GM12872 (cell line): ENCODE results near the gene PM20D1.

Experiments used
- TF ChIP-seq, protein P1 (sequence below): IDR thresholded peaks from 3 replicates; pipeline ENCODE4 v1.5.1; 2011; ENCODE audit warnings: low read depth, mild to moderate bottlenecking, low read length, moderate library complexity; ENCODE audit not compliant: insufficient read depth

PM20D1 gene, protein sequence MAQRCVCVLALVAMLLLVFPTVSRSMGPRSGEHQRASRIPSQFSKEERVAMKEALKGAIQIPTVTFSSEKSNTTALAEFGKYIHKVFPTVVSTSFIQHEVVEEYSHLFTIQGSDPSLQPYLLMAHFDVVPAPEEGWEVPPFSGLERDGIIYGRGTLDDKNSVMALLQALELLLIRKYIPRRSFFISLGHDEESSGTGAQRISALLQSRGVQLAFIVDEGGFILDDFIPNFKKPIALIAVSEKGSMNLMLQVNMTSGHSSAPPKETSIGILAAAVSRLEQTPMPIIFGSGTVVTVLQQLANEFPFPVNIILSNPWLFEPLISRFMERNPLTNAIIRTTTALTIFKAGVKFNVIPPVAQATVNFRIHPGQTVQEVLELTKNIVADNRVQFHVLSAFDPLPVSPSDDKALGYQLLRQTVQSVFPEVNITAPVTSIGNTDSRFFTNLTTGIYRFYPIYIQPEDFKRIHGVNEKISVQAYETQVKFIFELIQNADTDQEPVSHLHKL

DNA sequence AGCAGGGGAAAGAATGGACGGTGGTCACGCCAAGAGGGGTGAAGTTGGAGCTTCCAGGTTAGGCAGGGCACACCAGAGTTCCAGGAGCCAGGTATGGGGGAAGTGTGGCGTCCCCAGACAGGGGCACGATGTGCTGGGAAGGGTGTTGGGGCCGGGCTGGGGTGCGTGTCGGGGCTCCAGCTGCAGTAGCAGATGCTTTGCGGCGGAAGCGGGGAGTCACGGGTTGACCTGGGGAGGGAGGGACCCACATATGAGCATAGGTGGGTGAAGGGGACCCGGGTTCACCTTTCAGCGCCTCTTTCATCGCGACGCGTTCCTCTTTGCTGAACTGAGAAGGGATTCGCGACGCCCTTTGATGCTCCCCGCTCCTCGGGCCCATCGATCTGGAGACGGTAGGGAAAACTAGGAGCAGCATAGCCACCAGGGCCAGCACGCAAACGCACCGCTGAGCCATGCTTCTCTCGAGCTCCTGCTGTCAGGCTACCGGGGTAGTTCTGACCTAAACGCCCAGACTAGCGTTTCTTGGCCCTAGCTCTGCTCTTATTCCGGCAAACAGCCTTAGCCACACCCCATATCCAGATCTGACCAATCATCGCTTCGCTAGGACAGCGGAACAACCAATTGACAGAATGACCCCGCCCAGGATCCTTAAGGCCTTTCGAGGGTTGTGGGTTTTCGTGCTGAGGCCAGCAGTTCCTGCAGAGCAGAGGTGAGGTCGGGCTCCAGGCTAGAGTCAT lies at the start of gene PM20D1:
Gene PM20D1 (minus strand): TSS at position 514 of the 737 bp plus-strand sequence. CDS start 60 bp downstream, at position 454.
- TF ChIP-seq, protein P1, sequence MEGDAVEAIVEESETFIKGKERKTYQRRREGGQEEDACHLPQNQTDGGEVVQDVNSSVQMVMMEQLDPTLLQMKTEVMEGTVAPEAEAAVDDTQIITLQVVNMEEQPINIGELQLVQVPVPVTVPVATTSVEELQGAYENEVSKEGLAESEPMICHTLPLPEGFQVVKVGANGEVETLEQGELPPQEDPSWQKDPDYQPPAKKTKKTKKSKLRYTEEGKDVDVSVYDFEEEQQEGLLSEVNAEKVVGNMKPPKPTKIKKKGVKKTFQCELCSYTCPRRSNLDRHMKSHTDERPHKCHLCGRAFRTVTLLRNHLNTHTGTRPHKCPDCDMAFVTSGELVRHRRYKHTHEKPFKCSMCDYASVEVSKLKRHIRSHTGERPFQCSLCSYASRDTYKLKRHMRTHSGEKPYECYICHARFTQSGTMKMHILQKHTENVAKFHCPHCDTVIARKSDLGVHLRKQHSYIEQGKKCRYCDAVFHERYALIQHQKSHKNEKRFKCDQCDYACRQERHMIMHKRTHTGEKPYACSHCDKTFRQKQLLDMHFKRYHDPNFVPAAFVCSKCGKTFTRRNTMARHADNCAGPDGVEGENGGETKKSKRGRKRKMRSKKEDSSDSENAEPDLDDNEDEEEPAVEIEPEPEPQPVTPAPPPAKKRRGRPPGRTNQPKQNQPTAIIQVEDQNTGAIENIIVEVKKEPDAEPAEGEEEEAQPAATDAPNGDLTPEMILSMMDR: no peak

DNA sequence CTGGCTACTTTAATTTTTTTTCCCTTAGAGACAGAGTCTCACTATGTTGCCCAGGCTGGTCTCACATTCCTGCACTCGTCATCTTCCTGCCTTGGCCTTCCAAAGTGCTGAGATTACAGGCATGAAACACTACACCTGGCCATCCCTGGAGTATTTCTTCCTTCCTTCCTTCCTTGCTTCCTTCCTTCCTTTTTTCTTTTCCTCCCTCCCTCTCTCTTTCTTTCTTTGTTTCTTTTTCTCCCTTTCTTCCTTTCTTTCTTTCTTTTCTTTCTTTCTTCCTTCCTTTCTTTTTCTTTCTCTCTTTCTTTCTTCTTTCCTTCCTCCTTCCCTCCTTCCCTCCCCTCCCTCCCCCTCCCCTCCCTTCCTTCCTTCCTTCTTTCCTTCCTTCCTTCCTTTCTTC lies 46.4 kb upstream of the PM20D1 start:
- TF ChIP-seq, protein P1: no peak

DNA sequence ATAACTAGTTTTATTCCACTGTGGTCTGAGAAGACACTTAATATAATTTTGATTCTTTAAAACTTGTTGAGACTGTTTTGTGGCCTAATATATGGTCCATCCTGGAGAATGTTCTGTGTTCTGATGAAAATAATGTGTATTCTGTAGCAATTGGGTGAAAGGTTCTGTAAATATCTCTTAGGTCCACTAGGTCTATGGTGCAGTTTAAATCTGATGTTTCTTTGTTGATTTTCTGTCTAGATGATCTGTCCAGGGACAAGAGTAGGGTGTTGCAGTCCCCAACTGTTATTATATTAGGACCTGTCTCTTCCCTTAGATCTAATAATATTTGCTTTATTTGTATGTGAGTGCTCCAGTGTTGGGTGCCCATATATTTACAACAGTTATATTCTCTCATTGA lies 33.9 kb upstream of the PM20D1 start:
- TF ChIP-seq, protein P1: no peak

DNA sequence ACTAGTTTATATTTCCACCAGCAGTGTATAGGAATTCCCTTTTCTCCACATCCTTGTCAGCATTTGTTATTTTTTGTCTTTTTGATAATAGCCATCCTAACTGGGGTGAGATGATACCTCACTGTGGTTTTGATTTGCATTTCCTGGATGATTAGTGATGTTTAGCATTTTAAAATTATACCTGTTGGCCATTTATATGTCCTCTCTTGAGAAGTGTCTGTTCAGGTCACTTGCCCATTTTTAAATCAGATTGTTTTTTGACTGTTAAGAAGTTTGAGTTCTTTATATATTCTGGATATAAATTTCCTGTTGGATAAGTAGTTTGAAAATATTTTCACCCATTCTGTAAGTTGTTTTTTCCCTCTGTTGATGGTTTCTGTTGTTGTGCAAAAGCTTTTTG lies 31.0 kb upstream of the PM20D1 start:
- TF ChIP-seq, protein P1: no peak

DNA sequence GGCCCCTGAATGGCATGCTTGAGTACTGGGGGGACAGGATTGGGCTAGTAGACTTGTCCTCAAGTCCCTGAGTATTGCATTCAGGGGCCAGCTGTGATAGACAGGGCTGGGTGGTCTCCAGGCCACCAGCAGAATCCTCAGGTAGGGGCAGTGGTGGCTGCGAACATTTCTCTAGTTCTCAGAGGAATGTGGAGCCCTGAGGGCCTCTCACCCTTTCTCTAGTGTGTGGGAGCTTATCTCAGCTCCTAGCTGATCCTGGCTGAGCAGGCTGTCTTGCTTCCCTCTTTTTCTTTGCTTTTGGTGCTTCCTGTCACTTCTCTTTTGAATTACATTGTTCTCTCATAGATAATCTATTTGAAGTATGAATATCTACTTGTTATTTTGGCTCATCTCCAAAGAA lies 30.0 kb upstream of the PM20D1 start:
- TF ChIP-seq, protein P1: no peak

DNA sequence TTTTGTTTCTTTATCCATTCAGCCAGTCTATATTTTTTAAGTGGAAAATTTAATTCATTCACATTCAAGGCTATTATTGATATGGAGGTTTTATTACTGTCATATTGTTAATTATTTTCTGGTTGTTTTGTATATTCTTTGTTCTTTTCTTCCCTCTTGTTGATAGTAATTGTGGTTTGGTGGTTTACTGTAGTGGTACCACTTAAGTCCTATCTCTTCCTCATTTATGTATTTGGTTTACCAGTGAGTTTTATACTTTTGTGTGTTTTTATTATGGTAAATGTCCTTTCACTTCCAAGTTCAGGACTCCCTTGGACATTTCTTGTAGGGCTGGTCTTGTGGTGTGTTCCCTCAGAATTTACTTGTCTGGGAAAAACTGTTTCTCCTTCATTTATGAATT lies 28.1 kb upstream of the PM20D1 start:
- TF ChIP-seq, protein P1: no peak

DNA sequence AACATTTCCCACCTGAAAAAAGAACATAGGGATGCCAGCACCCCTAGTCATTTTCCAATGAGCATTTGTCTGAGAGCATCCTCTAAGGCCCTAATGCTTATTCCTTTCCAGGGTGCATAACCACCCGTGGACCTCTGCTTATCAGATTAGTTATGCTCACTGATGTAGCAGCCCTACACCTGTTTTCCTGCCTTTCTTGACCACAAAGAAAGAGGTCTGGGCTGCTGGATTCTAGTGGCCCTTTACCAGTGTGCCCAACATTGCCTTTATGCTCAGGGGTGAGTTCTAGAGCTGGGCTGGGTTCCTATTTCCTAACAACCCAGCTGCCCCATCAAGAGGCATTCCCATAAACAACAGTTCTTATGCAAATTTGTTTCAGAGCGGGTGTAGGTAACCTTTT lies 20.3 kb upstream of the PM20D1 start:
- TF ChIP-seq, protein P1: no peak
